ENCODE results near the gene FRMD4B.
A peak's percentile ranks its signal among the peaks of the same experiment; 100 is the strongest.

The FRMD4B gene

DNA sequence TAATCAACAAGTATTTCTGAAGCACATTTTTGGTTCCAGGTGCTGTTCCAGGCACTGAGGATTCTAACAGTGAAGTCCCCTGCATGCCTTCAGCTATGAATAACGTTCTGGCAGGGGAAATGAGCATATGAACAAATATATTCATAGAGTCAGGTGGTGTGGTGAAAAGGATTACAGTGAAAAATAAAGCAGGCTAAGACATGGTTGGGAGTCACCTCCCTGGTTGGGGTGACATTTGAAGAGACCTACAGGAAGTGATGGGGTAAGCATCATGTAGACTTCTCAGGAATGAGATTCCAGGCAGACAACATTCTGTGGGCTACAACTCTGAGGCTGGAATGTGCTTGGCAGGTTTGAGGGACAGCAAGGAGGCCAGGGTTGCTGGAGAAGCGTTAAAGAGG is 15.0 kb downstream of the FRMD4B start:
- H3K27me3 ChIP-seq = no peaks in the 10 kb centered on the region
- H3K4me1 ChIP-seq = peaks cover 0 to 36% (median 5%) of the 10 kb centered on the region in 4 donors
- H3K9me3 ChIP-seq = no peaks in the 10 kb centered on the region
- no peak for DNase-seq
- H3K4me3 ChIP-seq = no peak overlapping the region
- no peaks in the 10 kb centered on the region for H3K36me3 ChIP-seq
- intact Hi-C loops (cut with DNase I; ENCODE audit: low total_unique reads) = no loop called here
- TF ChIP-seq, protein P1, sequence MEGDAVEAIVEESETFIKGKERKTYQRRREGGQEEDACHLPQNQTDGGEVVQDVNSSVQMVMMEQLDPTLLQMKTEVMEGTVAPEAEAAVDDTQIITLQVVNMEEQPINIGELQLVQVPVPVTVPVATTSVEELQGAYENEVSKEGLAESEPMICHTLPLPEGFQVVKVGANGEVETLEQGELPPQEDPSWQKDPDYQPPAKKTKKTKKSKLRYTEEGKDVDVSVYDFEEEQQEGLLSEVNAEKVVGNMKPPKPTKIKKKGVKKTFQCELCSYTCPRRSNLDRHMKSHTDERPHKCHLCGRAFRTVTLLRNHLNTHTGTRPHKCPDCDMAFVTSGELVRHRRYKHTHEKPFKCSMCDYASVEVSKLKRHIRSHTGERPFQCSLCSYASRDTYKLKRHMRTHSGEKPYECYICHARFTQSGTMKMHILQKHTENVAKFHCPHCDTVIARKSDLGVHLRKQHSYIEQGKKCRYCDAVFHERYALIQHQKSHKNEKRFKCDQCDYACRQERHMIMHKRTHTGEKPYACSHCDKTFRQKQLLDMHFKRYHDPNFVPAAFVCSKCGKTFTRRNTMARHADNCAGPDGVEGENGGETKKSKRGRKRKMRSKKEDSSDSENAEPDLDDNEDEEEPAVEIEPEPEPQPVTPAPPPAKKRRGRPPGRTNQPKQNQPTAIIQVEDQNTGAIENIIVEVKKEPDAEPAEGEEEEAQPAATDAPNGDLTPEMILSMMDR (IDR thresholded peaks at IDR 0.05) = no peak
- H3K27ac ChIP-seq = peak overlapping the region; percentile 32 to 53

DNA sequence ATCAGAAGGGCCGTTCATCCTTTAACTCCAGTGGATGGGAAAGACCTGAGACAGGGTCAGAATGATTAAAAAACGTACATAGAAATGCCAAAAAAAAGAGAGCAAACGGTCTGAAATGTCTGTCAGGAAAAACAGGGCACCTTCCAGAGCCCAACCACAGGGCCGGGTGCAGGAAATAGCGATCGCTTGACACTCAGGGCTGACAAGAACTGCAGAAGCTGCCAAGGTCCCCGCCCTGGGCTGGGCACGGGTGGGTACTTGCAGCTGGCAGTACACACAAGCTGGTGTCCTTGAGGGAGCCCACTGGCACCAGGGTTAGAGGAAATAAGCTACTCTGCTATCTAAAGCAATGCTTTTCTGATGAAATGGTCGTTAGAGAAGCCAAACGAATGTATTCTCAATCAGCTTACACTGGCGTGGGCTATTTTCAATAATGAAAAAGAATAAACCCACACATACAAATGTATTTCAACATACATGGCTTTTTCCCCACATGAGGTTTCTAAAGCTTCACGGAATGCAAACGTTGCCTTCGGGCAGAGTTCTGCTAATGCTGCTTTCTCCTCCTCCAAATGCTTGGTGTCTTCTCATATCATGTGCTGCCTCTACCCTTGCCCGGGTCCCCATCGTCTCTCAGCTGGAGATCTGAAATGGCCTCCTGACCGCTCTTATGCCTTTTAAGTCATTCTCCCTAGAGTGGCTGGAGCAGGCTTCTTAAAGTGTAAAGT is 15.6 kb downstream of the FRMD4B start:
- Histone ChIP-seq H3K4me1 (peaks cover 0 to 36% (median 5%) of the 10 kb centered on the region in 4 donors), H3K9me3 (no peaks in the 10 kb centered on the region), H3K27ac (peak overlapping the region; percentile 32 to 53), H3K27me3 (no peaks in the 10 kb centered on the region), H3K4me3 (peak overlapping the region; percentile 7 to 32), H3K36me3 (no peaks in the 10 kb centered on the region)
- intact Hi-C loops (cut with DNase I; ENCODE audit: low total_unique reads) = no loop called here
- TF ChIP-seq, protein P1 (IDR thresholded peaks at IDR 0.05) = no peak
- peak; percentile 83 to 89 for DNase-seq

DNA sequence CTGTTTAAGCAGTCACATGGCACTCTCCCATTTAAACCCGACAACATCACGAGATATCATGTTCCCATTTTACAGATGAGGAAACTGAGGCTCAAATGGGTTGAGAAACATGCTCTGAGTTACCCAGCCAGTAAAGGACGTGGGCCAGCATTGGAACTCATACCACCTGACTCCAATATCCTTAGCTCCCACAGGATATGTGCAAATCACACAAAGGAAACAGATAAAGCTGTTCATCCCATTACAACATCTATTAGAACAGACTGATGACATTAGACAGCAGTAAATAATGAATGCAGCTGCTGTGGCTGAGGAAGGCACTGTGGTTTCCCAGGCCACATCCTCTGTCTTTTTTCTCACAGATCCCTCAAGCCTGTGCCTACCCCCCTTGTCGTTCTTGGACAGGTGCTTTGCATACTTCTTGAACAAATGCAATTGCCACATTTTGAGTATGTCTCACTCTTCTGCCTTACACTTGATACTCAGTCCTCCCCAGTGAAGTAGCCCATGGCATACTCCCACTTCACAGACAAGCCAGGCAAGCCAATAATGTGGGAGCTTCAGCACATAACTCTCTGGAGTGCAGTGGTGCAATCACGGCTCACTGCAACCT is 17.7 kb downstream of the FRMD4B start:
- peaks cover 0 to 36% (median 7%) of the 10 kb centered on the region in 4 donors for H3K4me1 ChIP-seq
- no peak for DNase-seq
- H3K4me3 ChIP-seq = no peak overlapping the region
- no peaks in the 10 kb centered on the region for H3K36me3 ChIP-seq
- H3K27me3 ChIP-seq = no peaks in the 10 kb centered on the region
- TF ChIP-seq, protein P1 (IDR thresholded peaks at IDR 0.05) = no peak
- no peaks in the 10 kb centered on the region for H3K9me3 ChIP-seq
- intact Hi-C loops (cut with DNase I; ENCODE audit: low total_unique reads) = no loop called here
- peak overlapping the region; percentile 31 to 53 for H3K27ac ChIP-seq

DNA sequence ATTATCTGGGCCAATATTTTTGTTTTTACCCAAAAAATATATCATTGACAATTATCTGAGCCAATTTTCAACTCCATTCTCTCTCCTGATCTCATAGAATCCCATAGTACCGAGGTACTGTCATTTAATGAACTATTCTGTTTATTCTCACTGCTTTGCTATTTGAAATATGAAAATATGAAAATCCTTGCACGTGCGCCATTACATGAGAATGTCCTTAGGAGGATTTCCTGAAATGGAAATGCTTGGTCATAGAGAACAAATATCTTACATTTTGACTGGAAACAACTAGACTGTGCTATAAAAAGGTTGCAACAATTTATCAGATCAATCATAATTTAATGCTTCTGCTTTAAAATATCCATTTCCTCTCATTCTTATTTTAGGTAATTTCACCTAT is 18.3 kb downstream of the FRMD4B start:
- Histone ChIP-seq H3K4me3 (no peak overlapping the region), H3K4me1 (peaks cover 0 to 36% (median 7%) of the 10 kb centered on the region in 4 donors), H3K27me3 (no peaks in the 10 kb centered on the region), H3K9me3 (no peaks in the 10 kb centered on the region), H3K36me3 (no peaks in the 10 kb centered on the region), H3K27ac (peak overlapping the region in 1 of 2 donors; percentile 31)
- intact Hi-C loops (cut with DNase I; ENCODE audit: low total_unique reads) = no loop called here
- TF ChIP-seq, protein P1 (IDR thresholded peaks at IDR 0.05) = no peak
- DNase-seq = no peak

DNA sequence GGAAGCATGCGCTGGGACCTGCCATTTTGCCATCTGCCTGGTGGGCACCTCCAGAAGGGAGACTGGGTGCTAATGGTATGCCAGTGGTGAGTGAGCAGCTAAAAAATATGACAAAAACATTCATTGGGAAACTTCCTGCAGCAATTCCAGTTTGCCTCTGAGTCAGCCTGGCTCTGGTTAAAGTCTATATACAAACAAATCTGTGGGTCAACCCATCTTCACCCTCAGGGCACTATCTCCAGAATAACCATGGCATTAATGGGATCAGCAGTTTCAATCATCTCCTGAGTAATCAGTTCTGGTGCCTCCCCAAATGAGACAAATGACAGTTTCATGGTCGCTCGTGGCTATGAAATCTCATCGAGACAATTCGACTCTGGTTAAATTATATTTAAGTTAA is 21.5 kb downstream of the FRMD4B start:
- Histone ChIP-seq H3K4me3 (no peak overlapping the region), H3K27ac (no peak overlapping the region)
- TF ChIP-seq, protein P1 (IDR thresholded peaks at IDR 0.05) = no peak

More for the DNA sequence above, 21.5 kb downstream of the FRMD4B start:
- Histone ChIP-seq H3K36me3 (no peaks in the 10 kb centered on the region), H3K9me3 (no peaks in the 10 kb centered on the region), H3K4me1 (peaks cover 0 to 21% (median 3%) of the 10 kb centered on the region in 4 donors), H3K27me3 (no peaks in the 10 kb centered on the region)
- DNase-seq = no peak
- intact Hi-C loops (cut with DNase I; ENCODE audit: low total_unique reads) = no loop called here
